Measurements from ENCODE around the gene CAMK2G.

DNA sequence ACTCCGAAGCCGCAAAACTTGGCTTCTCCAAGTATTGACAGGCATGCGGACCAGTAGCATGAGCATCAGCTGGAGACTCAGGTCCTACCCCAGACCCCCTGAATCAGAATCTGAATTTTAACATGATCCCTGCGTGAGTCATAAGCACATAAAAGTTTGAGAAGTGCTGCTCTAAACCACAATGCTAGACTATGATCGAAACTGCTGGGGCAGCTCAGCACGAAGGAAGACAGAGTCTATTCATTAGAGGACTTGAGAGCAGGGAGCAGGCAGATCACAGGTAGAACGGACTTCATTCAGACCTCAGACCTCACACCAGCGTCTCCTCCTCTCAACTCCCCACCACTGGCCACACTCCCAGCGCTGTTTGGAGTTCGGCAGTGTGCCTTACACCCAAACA is 16.9 kb downstream of the CAMK2G start:
- no peak for TF ChIP-seq EZH2phosphoT487 (IDR thresholded peaks at IDR 0.05; ENCODE audit: borderline replicate concordance, low read depth, low read length)
- TF ChIP-seq CTCF (conservative IDR thresholded peaks at IDR 0.05; ENCODE audit: low read length): no peak
